Lung (tissue), 12 donors: ENCODE measurements around the gene RFC2. TPM values are rescaled to one million over a fixed set of nuclear protein-coding genes. Genes with fewer than 3 reads are reported as not detected.

Experiments used
- ATAC-seq: fragments of 200-7000 bp; cut with Tn5 transposase; one replicate; pipeline ENCODE4 v1.9.1; 2020; ENCODE audit warnings: moderate number of reproducible peaks; ENCODE audit not compliant: insufficient read depth, low FRiP score
- DNase-seq, 3 donors: peaks; one replicate each; pipeline ENCODE4 v3.0.0-alpha.2; 2013 to 2017
- H3K27ac ChIP-seq, 2 donors: one replicate each; pipeline ENCODE4 v1.5.1; 2013; ENCODE audit warnings: mild to moderate bottlenecking in 2 of 2, moderate library complexity in 2 of 2, control low read depth in 1 of 2, inconsistent platforms in 1 of 2, low read depth in 1 of 2, low read length in 1 of 2
- H3K27me3 ChIP-seq, 3 donors: one replicate each; pipeline ENCODE4 v1.5.1; 2013; ENCODE audit warnings: low read length in 2 of 3; ENCODE audit not compliant: control insufficient read depth in 3 of 3, insufficient read depth in 3 of 3
- H3K36me3 ChIP-seq, 4 donors: one replicate each; pipeline ENCODE4 v1.5.1; 2013; ENCODE audit warnings: low read length in 4 of 4, mild to moderate bottlenecking in 1 of 4, moderate library complexity in 1 of 4; ENCODE audit not compliant: control insufficient read depth in 4 of 4, insufficient read depth in 4 of 4
- H3K4me1 ChIP-seq, 5 donors: one replicate each; pipeline ENCODE4 v1.5.1; 2013; ENCODE audit warnings: low read length in 5 of 5, mild to moderate bottlenecking in 2 of 5, moderate library complexity in 1 of 5; ENCODE audit not compliant: control insufficient read depth in 5 of 5, insufficient read depth in 5 of 5
- H3K4me3 ChIP-seq: one replicate; pipeline ENCODE4 v1.5.1; 2013; ENCODE audit warnings: mild to moderate bottlenecking, control low read depth, moderate library complexity
- H3K9ac ChIP-seq, 2 donors: one replicate each; pipeline ENCODE4 v1.5.1; 2013; ENCODE audit warnings: low read length in 2 of 2, control low read depth in 1 of 2; ENCODE audit not compliant: insufficient read depth in 1 of 2
- H3K9me3 ChIP-seq, 4 donors: one replicate each; pipeline ENCODE4 v1.5.1; 2013; ENCODE audit warnings: low read length in 3 of 4, mild to moderate bottlenecking in 1 of 4, moderate library complexity in 1 of 4; ENCODE audit not compliant: control insufficient read depth in 4 of 4, insufficient read depth in 3 of 4
- WGBS, 2 donors: extraction: QIAGEN DNeasy Blood & Tissue Kit; methylation state at CpG; one replicate each; pipeline ENCODE4 v1.1.7; 2013; 5-methylcytosine and 5-hydroxymethylcytosine counted together
- polyA plus RNA-seq, 2 donors: library from polyadenylated mRNA; stranded (reverse); fragments of 200-250 nt; gene quantifications; one replicate each; pipeline ENCODE4 v1.2.1, GENCODE V29; 2013
- total RNA-seq, 2 donors: library from RNA; depleted of rRNA in 1 of 2; stranded (reverse); fragments of >200 nt in 1 of 2; gene quantifications; one replicate each; pipeline ENCODE4 v1.2.1, GENCODE V29; 2014 to 2021
- TF ChIP-seq, protein P1 (sequence below): IDR thresholded peaks from 2 replicates; pipeline ENCODE4 v1.5.1; 2012; ENCODE audit warnings: mild to moderate bottlenecking; ENCODE audit errors: control extremely low read depth, extremely low read depth
- donor health status: control.
- donor health status: control.
- donor health status: Bipolar disorder and iron deficiency.
- donor health status: healthy.
- donor health status: DM: yes; HTN: yes; CAD: no.

RFC2 gene
- total and polyA plus RNA-seq, 4 donors, result 14.5 to 23.8 (median 21.2) TPM

DNA sequence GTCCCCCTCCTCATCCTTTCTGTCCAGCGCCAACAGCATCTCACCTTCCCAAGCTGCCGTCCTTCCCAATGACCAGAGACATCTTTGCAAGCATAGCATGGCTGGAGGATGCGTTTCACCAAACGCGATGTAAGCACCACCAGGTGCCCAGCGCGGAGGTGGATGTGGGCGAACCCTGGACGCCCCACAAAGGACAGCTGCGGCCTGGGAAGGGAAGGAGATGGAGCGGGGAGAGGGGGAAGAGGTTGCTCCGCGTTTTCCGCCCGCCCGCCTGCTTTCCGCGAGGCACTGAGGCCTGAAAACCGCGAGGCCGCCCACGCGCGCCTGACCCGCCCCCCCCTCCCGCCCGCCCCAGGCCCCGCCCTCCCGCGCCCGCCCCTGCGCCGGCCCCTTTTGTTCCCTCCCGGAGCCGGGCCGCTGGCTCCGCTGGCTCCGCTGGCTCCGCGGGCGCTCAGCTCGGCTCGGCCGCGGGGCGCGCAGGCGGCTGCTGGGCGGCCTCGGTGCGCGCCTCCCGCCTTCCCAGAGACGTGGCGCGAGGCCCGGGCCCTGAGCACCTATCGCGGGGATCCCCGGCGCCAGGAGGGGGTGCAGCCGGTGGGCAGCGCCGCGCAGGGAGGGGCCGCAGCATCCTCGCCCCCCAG lies 34.9 kb upstream of the RFC2 start, which contains the start of gene CLIP2:
CLIP2 (plus strand) TSS at position 390 of the 641 bp plus-strand sequence. CDS start 28,140 bp downstream, outside the sequence.
- 0 to 1% methylated on average over 52 to 67 of the region's 67 CpGs for WGBS, 2 donors
- peak; percentile 82 to 92 (median 89) for DNase-seq

DNA sequence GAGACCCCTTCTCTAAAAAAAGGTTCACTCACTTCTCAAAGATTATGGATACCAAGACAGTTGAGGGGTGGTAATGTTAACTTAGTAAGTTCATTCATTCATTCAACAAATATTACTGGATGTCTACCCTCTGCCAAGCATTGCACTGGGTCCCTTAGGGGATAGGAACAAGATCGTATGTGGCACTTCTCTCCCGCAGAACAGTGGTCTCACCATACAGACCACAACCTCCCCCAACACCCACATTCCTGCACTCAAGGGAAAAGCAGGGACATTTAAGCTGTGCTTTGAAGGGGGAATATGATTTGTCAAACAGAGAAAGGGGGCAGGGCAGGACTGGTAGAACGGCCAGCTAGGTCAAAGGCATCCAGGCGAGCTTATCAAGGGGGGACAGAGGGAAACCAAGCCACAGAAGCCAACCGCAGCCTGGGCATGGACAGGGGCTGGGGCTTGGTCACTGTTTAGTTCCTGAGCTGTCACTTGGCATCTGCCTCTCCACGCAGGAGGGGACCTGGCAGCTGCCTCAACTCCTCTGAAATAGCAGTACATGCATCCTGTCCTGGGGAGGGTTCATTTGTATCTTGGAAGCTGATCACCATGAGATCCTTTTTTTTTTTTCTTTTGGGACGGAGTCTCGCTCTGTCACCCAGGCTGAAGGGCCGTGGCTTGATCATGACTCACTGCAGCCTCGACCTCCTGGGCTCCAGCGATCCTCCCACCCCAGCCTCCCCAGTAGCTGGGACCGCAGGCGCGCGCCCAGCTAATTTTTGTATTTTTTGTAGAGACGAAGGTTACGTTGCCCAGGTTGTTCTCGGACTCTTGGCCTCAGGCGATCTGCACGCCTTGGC lies 34.1 kb upstream of the RFC2 start:
- DNase-seq (peak in 2 of 3 donors; percentile 14 to 68), ATAC-seq (no peak)
- H3K36me3 ChIP-seq, result no peaks in the 10 kb centered on the region
- no peak overlapping the region for H3K27ac ChIP-seq
- H3K4me1 ChIP-seq, result peaks cover 0 to 21% (median 6%) of the 10 kb centered on the region in 5 donors
- H3K4me3 ChIP-seq, result no peak overlapping the region
- WGBS, 2 donors, result 45 to 47% methylated on average over 20 of the region's 20 CpGs
- H3K9ac ChIP-seq, result no peak overlapping the region
- TF ChIP-seq, protein P1, sequence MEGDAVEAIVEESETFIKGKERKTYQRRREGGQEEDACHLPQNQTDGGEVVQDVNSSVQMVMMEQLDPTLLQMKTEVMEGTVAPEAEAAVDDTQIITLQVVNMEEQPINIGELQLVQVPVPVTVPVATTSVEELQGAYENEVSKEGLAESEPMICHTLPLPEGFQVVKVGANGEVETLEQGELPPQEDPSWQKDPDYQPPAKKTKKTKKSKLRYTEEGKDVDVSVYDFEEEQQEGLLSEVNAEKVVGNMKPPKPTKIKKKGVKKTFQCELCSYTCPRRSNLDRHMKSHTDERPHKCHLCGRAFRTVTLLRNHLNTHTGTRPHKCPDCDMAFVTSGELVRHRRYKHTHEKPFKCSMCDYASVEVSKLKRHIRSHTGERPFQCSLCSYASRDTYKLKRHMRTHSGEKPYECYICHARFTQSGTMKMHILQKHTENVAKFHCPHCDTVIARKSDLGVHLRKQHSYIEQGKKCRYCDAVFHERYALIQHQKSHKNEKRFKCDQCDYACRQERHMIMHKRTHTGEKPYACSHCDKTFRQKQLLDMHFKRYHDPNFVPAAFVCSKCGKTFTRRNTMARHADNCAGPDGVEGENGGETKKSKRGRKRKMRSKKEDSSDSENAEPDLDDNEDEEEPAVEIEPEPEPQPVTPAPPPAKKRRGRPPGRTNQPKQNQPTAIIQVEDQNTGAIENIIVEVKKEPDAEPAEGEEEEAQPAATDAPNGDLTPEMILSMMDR, result no peak
- H3K27me3 ChIP-seq, result peaks cover 0 to 2% (median 0%) of the 10 kb centered on the region in 3 donors
- H3K9me3 ChIP-seq, result no peaks in the 10 kb centered on the region

More for the DNA sequence above, 34.9 kb upstream of the RFC2 start, which contains the start of gene CLIP2:
- no peaks in the 10 kb centered on the region for H3K36me3 ChIP-seq
- H3K9me3 ChIP-seq, result no peaks in the 10 kb centered on the region
- TF ChIP-seq, protein P1, result no peak
- peak within 1 kb of the TSS; percentile 77 for H3K4me3 ChIP-seq
- peak within 1 kb of the TSS; percentile 35 to 66 for H3K27ac ChIP-seq
- H3K9ac ChIP-seq, result peak within 1 kb of the TSS; percentile 46 to 55
- peaks cover 0 to 2% (median 0%) of the 10 kb centered on the region in 3 donors for H3K27me3 ChIP-seq
- ATAC-seq, result peak; percentile 91
- peaks cover 0 to 23% (median 6%) of the 10 kb centered on the region in 5 donors for H3K4me1 ChIP-seq

DNA sequence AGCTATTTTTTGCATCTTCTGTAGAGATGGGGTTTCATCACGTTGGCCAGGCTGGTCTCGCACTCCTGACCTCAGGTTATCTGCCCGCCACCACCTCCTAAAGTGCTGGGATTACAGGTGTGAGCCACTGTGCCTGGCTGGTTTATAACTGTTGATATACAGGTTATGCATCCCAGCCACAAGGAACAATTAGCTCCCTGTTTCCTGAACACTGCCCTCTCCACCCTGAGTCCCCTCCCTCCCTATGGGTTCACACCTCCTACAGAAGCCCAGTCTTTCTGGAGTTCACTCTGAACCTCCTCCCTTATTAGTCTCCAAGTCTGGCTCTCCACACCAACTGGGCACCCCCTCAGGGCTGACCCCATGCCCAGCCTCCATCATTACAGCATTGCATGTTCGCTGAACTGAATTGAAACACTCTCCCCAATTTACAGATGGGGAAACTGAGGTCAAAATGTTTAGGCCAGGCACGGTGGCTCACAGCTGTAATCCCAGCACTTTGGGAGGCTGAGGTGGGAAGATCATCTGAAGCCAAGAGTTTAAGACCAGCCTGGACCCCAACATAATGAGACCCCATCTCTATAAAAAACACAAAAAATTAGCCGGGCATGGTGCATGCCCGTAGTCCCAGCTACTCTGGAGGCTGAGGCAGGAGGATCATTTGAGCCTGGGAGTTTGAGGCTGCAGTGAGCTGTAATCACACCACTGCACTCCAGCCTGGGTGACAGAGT lies 33.3 kb upstream of the RFC2 start:
- peaks cover 0 to 2% (median 0%) of the 10 kb centered on the region in 3 donors for H3K27me3 ChIP-seq
- no peaks in the 10 kb centered on the region for H3K36me3 ChIP-seq
- no peak overlapping the region for H3K9ac ChIP-seq
- TF ChIP-seq, protein P1, result no peak
- DNase-seq, result no peak
- H3K4me3 ChIP-seq, result no peak overlapping the region
- ATAC-seq, result no peak
- no peak overlapping the region for H3K27ac ChIP-seq
- peaks cover 0 to 21% (median 6%) of the 10 kb centered on the region in 5 donors for H3K4me1 ChIP-seq
- 67 to 92% methylated on average over 7 of the region's 7 CpGs for WGBS, 2 donors
- no peaks in the 10 kb centered on the region for H3K9me3 ChIP-seq
